Kidney (tissue), 14 donors: ENCODE results near the gene PXDN. TPM values are rescaled to one million over a fixed set of nuclear protein-coding genes. Genes with fewer than 3 reads are reported as not detected.
A peak's percentile ranks its signal among the peaks of the same experiment; 100 is the strongest.

Experiments used
- DNase-seq, 5 donors: peaks; one replicate each; pipeline ENCODE4 v3.0.0-alpha.2; 2013 to 2020
- FAIRE-seq: peaks from 2 replicates; lab custom pipeline; 2012; peaks lifted over from hg19 to GRCh38; lab: Jason Lieb, UNC
- H3K27ac ChIP-seq, 2 donors: one replicate each; pipeline ENCODE4 v1.7.0; 2013; ENCODE audit warnings: low read depth in 2 of 2, low read length in 2 of 2, inconsistent platforms in 1 of 2
- H3K27me3 ChIP-seq: one replicate; pipeline ENCODE4 v1.7.1; 2013; ENCODE audit warnings: low read length, inconsistent platforms; ENCODE audit not compliant: control insufficient read depth, insufficient read depth
- H3K36me3 ChIP-seq, 3 donors: one replicate each; pipeline versions ENCODE4 v1.7.0 to v1.7.1; 2013; ENCODE audit warnings: low read length in 3 of 3, control low read depth in 1 of 3, inconsistent platforms in 1 of 3; ENCODE audit not compliant: insufficient read depth in 3 of 3, control insufficient read depth in 2 of 3
- H3K4me1 ChIP-seq, 3 donors: one replicate each; pipeline versions ENCODE4 v1.7.0 to v1.7.1; 2013; ENCODE audit warnings: low read length in 3 of 3, inconsistent platforms in 1 of 3, low read depth in 1 of 3; ENCODE audit not compliant: control insufficient read depth in 2 of 3, insufficient read depth in 2 of 3
- H3K4me3 ChIP-seq, 3 donors: one replicate each; pipeline versions ENCODE4 v1.7.0 to v1.8.1; 2013; ENCODE audit warnings: low read length in 3 of 3, control low read depth in 1 of 3, inconsistent platforms in 1 of 3
- H3K9ac ChIP-seq, 3 donors: one replicate each; pipeline versions ENCODE4 v1.7.0 to v1.7.1; 2013; ENCODE audit warnings: low read length in 3 of 3, control low read depth in 1 of 3, inconsistent platforms in 1 of 3
- H3K9me3 ChIP-seq, 3 donors: one replicate each; pipeline versions ENCODE4 v1.7.0 to v1.7.1; 2013; ENCODE audit warnings: low read length in 3 of 3, control low read depth in 1 of 3, inconsistent platforms in 1 of 3; ENCODE audit not compliant: control insufficient read depth in 2 of 3, insufficient read depth in 1 of 3
- intact Hi-C: fragments of 100-400 bp; cut with DNase I; formaldehyde crosslinking; loops from one replicate; pipeline ENCODE4 v1.11.1; 2022
- polyA plus RNA-seq: library from polyadenylated mRNA; stranded (reverse); fragments of 350-450 nt; fragmentation: Illumina TruSeq; extraction: RNeasy Lipid Tissue Mini Kit (QIAGEN cat#74804); gene quantifications from one replicate; pipeline ENCODE4 v1.2.3, GENCODE V29; 2014; ENCODE audit warnings: low read depth, low replicate concordance; ENCODE audit not compliant: insufficient read depth
- total RNA-seq: library from RNA; stranded (reverse); fragmentation: NEBNext Ultra II Directional; extraction: Animal tissue kit (Norgen Biotek cat#: 25700); gene quantifications from one replicate; pipeline ENCODE4 v1.2.1, GENCODE V29; 2021
- TF ChIP-seq, protein P1 (sequence below): IDR thresholded peaks from 3 replicates; pipeline ENCODE4 v1.5.1; 2012; ENCODE audit warnings: mild to moderate bottlenecking, moderate library complexity, borderline replicate concordance; ENCODE audit not compliant: insufficient read depth; ENCODE audit errors: extremely low read depth
- donor health status: control.
- donor health status: control.
- donor health status: control.
- donor health status: control.
- donor health status: control.
- donor health status: DM: yes; HTN: yes; CAD: no.
- donor health status: Normal renal cell carcinoma (clear cell type).

Gene PXDN
- total and polyA plus RNA-seq, 2 donors from 2014 or later = 4.7 to 42.3 TPM

DNA sequence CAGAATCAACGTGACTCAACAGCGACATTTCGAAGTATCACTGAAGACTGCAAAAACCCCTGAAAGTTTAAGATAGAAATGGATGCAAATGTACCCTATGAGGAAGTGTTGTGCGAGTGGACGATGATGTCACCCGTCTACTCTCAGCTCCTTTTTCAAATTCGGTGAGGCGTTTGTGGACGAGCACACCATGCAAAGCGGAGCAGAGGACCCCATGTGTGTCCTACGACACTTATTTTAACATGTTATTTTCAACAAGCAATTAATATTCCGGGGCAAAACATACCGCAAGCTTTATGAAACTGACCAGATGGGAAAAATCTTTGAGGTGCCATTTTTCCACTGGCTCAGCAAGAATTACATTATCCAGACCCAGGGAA, 2.0 kb downstream of the PXDN start:
- H3K9me3 ChIP-seq = no peaks in the 10 kb centered on the region
- FAIRE-seq (no peak), DNase-seq (peak in 2 of 5 donors; percentile 48 to 70)
- intact Hi-C loops = no loop called here
- H3K36me3 ChIP-seq = no peaks in the 10 kb centered on the region
- H3K27ac ChIP-seq = peak overlapping the region in 1 of 2 donors; percentile 36
- peak overlapping the region in 2 of 3 donors; percentile 9 to 62 for H3K4me3 ChIP-seq
- no peak overlapping the region for H3K9ac ChIP-seq
- no peaks in the 10 kb centered on the region for H3K4me1 ChIP-seq
- no peaks in the 10 kb centered on the region for H3K27me3 ChIP-seq
- TF ChIP-seq, protein P1, sequence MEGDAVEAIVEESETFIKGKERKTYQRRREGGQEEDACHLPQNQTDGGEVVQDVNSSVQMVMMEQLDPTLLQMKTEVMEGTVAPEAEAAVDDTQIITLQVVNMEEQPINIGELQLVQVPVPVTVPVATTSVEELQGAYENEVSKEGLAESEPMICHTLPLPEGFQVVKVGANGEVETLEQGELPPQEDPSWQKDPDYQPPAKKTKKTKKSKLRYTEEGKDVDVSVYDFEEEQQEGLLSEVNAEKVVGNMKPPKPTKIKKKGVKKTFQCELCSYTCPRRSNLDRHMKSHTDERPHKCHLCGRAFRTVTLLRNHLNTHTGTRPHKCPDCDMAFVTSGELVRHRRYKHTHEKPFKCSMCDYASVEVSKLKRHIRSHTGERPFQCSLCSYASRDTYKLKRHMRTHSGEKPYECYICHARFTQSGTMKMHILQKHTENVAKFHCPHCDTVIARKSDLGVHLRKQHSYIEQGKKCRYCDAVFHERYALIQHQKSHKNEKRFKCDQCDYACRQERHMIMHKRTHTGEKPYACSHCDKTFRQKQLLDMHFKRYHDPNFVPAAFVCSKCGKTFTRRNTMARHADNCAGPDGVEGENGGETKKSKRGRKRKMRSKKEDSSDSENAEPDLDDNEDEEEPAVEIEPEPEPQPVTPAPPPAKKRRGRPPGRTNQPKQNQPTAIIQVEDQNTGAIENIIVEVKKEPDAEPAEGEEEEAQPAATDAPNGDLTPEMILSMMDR = no peak

DNA sequence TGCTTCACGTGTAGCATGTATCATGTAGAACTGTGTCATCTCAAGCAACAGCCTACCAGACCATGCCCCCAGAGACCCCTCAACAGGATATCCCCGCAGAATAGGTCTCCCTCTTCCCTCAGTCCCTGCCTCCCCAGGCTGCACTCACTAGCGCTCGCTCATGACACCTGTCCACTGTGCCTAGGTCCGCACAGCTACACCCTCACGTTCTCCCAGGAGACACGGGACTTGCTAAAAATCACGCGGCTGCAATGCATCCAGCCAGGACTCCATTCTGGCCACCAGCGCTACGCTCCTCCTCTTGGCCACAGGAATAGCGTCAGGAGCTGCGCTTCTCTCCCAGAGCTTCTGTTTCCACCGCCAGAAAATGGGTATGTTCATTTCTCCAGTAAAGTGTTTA, 2.5 kb downstream of the PXDN start:
- intact Hi-C loops = no loop called here
- Histone ChIP-seq H3K4me3 (no peak overlapping the region), H3K27ac (peak overlapping the region in 1 of 2 donors; percentile 36), H3K9me3 (no peaks in the 10 kb centered on the region), H3K27me3 (no peaks in the 10 kb centered on the region), H3K9ac (no peak overlapping the region), H3K36me3 (no peaks in the 10 kb centered on the region), H3K4me1 (no peaks in the 10 kb centered on the region)
- DNase-seq = peak in 2 of 5 donors; percentile 43 to 45
- FAIRE-seq = no peak
- TF ChIP-seq, protein P1 = no peak

DNA sequence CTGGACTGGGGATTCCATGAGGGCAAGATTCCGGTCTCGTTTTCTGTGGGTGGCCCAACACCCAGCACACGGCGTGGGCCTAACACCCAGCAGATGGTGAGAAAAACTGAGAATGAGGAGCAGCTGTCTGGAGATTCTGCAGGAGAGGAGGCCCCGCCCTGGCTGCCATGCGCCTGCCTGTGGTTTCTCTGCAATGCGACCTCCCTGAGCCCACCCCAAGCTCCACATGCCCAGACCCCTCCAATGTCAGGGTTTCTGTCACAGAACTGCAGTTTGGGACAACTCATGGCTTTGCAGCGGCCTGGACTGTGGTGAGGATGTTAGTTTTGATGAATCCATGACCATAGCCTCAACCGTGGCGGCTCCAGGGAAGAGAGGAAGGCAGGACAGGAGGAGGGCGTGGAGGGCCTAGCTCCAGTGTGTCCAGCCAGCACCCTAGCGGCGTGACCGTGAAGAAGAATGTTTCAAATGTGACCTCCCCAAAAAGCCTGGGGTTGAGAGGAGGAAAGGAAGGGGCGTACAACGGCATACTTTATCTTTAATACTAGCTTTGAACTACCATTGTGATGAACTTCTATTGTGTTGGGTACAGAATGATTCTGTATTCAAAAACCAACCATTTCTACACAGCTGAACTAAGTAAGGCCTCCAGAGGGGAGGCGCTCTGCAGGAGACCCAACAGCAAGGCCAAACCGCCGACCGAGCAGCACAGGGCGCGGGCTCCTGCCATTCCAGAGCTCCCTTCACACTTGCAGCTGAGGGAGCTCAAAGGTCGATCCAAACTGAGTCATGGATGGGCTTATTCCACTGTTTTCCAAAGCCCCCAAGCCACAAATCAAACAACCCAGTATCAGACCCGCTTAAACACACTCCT, 3.4 kb downstream of the PXDN start:
- Histone ChIP-seq H3K27ac (no peak overlapping the region), H3K4me1 (no peaks in the 10 kb centered on the region), H3K4me3 (no peak overlapping the region), H3K27me3 (no peaks in the 10 kb centered on the region), H3K36me3 (no peaks in the 10 kb centered on the region), H3K9me3 (no peaks in the 10 kb centered on the region), H3K9ac (no peak overlapping the region)
- TF ChIP-seq, protein P1 = no peak
- DNase-seq (peak in 3 of 5 donors; percentile 8 to 61 (median 41)), FAIRE-seq (no peak)
- intact Hi-C loops = no loop called here
